Measurements from ENCODE around the gene RAPGEF5. TPM values are rescaled to one million over a fixed set of nuclear protein-coding genes. Genes with fewer than 3 reads are reported as not detected.

Gene RAPGEF5
- polyA plus RNA-seq, 1 of the 3 experiments (the other 2 are of a cell fraction), result 1.2 TPM

DNA sequence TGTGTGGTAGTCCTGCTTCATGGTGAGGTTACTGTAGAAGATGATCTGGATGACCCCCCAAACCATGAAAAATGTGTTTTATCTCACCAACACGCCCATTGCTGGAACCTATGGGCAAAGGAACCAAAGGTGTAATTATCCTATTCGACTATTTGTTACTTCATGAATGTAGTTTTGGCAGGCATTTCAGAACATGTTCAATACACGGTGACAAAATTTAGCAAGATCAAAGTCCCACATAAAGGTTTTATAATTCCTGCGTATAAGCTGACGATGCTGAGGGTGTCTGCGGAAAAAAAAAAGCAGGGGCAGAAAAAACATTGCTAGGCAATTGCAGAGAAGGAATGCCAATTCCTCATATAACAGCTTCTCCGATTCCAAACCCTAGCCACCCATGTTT, 13.3 kb downstream of the RAPGEF5 start:
- no peak overlapping the region for H3K4me2 ChIP-seq
- TF ChIP-seq CHD2 (IDR thresholded peaks at IDR 0.05; ENCODE audit: low read length, partially characterized antibody) (no peak), POLR2AphosphoS5 (IDR thresholded peaks at IDR 0.05; ENCODE audit: low read depth, low read length) (no peak)
- TF ChIP-seq, protein P1, sequence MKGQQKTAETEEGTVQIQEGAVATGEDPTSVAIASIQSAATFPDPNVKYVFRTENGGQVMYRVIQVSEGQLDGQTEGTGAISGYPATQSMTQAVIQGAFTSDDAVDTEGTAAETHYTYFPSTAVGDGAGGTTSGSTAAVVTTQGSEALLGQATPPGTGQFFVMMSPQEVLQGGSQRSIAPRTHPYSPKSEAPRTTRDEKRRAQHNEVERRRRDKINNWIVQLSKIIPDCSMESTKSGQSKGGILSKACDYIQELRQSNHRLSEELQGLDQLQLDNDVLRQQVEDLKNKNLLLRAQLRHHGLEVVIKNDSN (IDR thresholded peaks at IDR 0.05; ENCODE audit: borderline replicate concordance, low read depth), result no peak
- H3K9me3 ChIP-seq, result no peaks in the 10 kb centered on the region
- H2AFZ ChIP-seq (ENCODE audit: low read depth), result no peak overlapping the region
- no peak for DNase-seq
- no peaks in the 10 kb centered on the region for H3F3A ChIP-seq (replicated peaks; ENCODE audit: insufficient read depth)
- H3K79me2 ChIP-seq (ENCODE audit: insufficient read depth), result peaks cover 2% of the 10 kb centered on the region; the same call in 1 of the 2 replicates
- no peaks in the 10 kb centered on the region for H3K27me3 ChIP-seq (ENCODE audit: insufficient read depth)
- no peaks in the 10 kb centered on the region for H3K9me2 ChIP-seq
- no peak overlapping the region for H3K4me3 ChIP-seq (ENCODE audit: low read depth in 2 of 2, low read length in 1 of 2)
- H3K27ac ChIP-seq (ENCODE audit: low read depth in 2 of 2, low read length in 1 of 2), result no peak overlapping the region
- H3K4me1 ChIP-seq (ENCODE audit: control insufficient read depth in 1 of 2, insufficient read depth in 2 of 2, low read depth in 1 of 2, low read length in 1 of 2), result peaks cover 4 to 11% of the 10 kb centered on the region in 2 experiments; a peak in 1 of 4 replicates
- ChIA-PET POLR2A (no interaction called here), CTCF (interaction anchor here (0.6 kb wide), 1 partner anchor 203 kb away, joined by 3 read pairs; no protein-coding TSS in a partner anchor)
- no peak overlapping the region for H3K9ac ChIP-seq
- no peaks in the 10 kb centered on the region for H3K36me3 ChIP-seq (replicated peaks in 1 of 2; ENCODE audit: control insufficient read depth in 1 of 2, insufficient read depth in 2 of 2, low read length in 1 of 2)
- H4K20me1 ChIP-seq (ENCODE audit: insufficient read depth), result no peaks in the 10 kb centered on the region
- WGBS (ENCODE audit: low lambda C conversion rate), result 77% methylated on average over 7 of the region's 7 CpGs

DNA sequence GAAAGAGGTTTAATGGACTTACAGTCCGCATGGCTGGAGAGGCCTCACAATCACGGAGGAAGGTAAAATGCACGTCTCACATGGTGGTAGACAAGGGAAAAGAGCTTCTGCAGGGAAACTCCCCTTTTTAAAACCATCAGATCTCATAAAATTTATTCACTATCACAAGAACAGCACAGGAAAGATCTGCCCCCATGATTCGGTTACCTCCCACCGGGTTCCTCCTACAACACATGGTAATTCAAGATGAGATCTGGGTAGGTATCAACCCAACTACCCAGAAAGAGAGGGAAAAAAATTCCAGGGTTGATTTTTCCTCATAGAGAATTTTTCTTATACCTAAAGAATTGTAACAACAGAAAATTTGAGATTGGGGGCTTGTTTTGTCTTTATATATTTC, 13.9 kb downstream of the RAPGEF5 start:
- 78% methylated on average over 5 of the region's 5 CpGs for WGBS (ENCODE audit: low lambda C conversion rate)
- H3K9ac ChIP-seq, result no peak overlapping the region
- ChIA-PET POLR2A (no interaction called here), CTCF (interaction anchor here (0.6 to 1.1 kb wide), 2 partner anchors 203 to 233 kb away, joined by 3 read pairs; no protein-coding TSS in a partner anchor)
- no peak overlapping the region for H3K4me2 ChIP-seq
- no peak for DNase-seq
- no peaks in the 10 kb centered on the region for H3K27me3 ChIP-seq (ENCODE audit: insufficient read depth)
- peaks cover 4 to 8% of the 10 kb centered on the region in 2 experiments; a peak in 1 of 4 replicates for H3K4me1 ChIP-seq (ENCODE audit: control insufficient read depth in 1 of 2, insufficient read depth in 2 of 2, low read depth in 1 of 2, low read length in 1 of 2)
- H2AFZ ChIP-seq (ENCODE audit: low read depth), result no peak overlapping the region
- no peak overlapping the region for H3K27ac ChIP-seq (ENCODE audit: low read depth in 2 of 2, low read length in 1 of 2)
- no peaks in the 10 kb centered on the region for H3K9me2 ChIP-seq
- no peaks in the 10 kb centered on the region for H3K36me3 ChIP-seq (replicated peaks in 1 of 2; ENCODE audit: control insufficient read depth in 1 of 2, insufficient read depth in 2 of 2, low read length in 1 of 2)
- H3K79me2 ChIP-seq (ENCODE audit: insufficient read depth), result no peaks in the 10 kb centered on the region
- TF ChIP-seq TAF1 (IDR thresholded peaks at IDR 0.05; ENCODE audit: borderline replicate concordance, low read depth, low read length) (no peak), GATA2 (CRISPR knock-in tag; IDR thresholded peaks at IDR 0.05) (no peak)
- H3K4me3 ChIP-seq (ENCODE audit: low read depth in 2 of 2, low read length in 1 of 2), result no peak overlapping the region
- no peaks in the 10 kb centered on the region for H4K20me1 ChIP-seq (ENCODE audit: insufficient read depth)
- H3F3A ChIP-seq (replicated peaks; ENCODE audit: insufficient read depth), result no peaks in the 10 kb centered on the region
- H3K9me3 ChIP-seq, result no peaks in the 10 kb centered on the region

- H3K9me2 ChIP-seq, result no peaks in the 10 kb centered on the region
- no peak for DNase-seq
- no peaks in the 10 kb centered on the region for H4K20me1 ChIP-seq (ENCODE audit: insufficient read depth)
- no peak overlapping the region for H2AFZ ChIP-seq (ENCODE audit: low read depth)
- no peaks in the 10 kb centered on the region for H3F3A ChIP-seq (replicated peaks; ENCODE audit: insufficient read depth)
- no peaks in the 10 kb centered on the region for H3K27me3 ChIP-seq (ENCODE audit: insufficient read depth)
- H3K27ac ChIP-seq (ENCODE audit: low read depth in 2 of 2, low read length in 1 of 2), result no peak overlapping the region
- POLR2A ChIA-PET, result interaction anchor here (0.9 kb wide), 1 partner anchor 13 kb away, joined by 3 read pairs; no protein-coding TSS in a partner anchor
- CTCF ChIA-PET, result interaction anchor here (1.0 to 2.5 kb wide), 4 partner anchors 14 to 230 kb away, joined by 3 to 5 read pairs (median 3); no protein-coding TSS in a partner anchor
- no peaks in the 10 kb centered on the region for H3K9me3 ChIP-seq
- H3K79me2 ChIP-seq (ENCODE audit: insufficient read depth), result no peaks in the 10 kb centered on the region
- no peak overlapping the region for H3K4me2 ChIP-seq
- H3K36me3 ChIP-seq (replicated peaks in 1 of 2; ENCODE audit: control insufficient read depth in 1 of 2, insufficient read depth in 2 of 2, low read length in 1 of 2), result no peaks in the 10 kb centered on the region
- H3K4me1 ChIP-seq (ENCODE audit: control insufficient read depth in 1 of 2, insufficient read depth in 2 of 2, low read depth in 1 of 2, low read length in 1 of 2), result no peaks in the 10 kb centered on the region
- WGBS (ENCODE audit: low lambda C conversion rate), result 84% methylated on average over 2 of the region's 2 CpGs
- no peak overlapping the region for H3K4me3 ChIP-seq (ENCODE audit: low read depth in 2 of 2, low read length in 1 of 2)
- H3K9ac ChIP-seq, result no peak overlapping the region
- TF ChIP-seq FOXJ3 (CRISPR knock-in tag; IDR thresholded peaks at IDR 0.05), result no peak
- no peak for TF ChIP-seq RCOR1 (IDR thresholded peaks at IDR 0.05; ENCODE audit: low read length)
- no peak for TF ChIP-seq TEAD4 (IDR thresholded peaks at IDR 0.05; ENCODE audit: borderline replicate concordance, insufficient read depth)
- TF ChIP-seq MEF2A (IDR thresholded peaks at IDR 0.05; ENCODE audit: borderline replicate concordance, low read depth), result no peak
- no peak for TF ChIP-seq REST (IDR thresholded peaks at IDR 0.05; ENCODE audit: low read depth, low read length)
- no peak for TF ChIP-seq ZBTB33 (IDR thresholded peaks at IDR 0.05; ENCODE audit: borderline replicate concordance, low read depth)
- TF ChIP-seq EP300 (IDR thresholded peaks at IDR 0.05; ENCODE audit: borderline replicate concordance in 1 of 2, low read depth in 1 of 2, low read length in 1 of 2), result no peak
- TF ChIP-seq NFIC (IDR thresholded peaks at IDR 0.05; ENCODE audit: borderline replicate concordance), result no peak
- no peak for TF ChIP-seq SIN3A (IDR thresholded peaks at IDR 0.05; ENCODE audit: borderline replicate concordance, low read depth, low read length)
- no peak for TF ChIP-seq JUND (IDR thresholded peaks at IDR 0.05)
Measured at GRCh38 chr7:22339725-22340390, 17.1 kb downstream of the RAPGEF5 start.
